A172 (cell line): Measurements from ENCODE around the gene DNAAF9. TPM values are rescaled to one million over a fixed set of nuclear protein-coding genes. Genes with fewer than 3 reads are reported as not detected.

ENCODE experiments used
- DNase-seq: peaks from one replicate; pipeline ENCODE4 v3.0.0-alpha.2; 2015; ENCODE audit warnings: low spot score
- total RNA-seq: library from RNA; depleted of rRNA; stranded (reverse); fragments of >200 nt; shearing (Covaris generic); gene quantifications from 2 replicates; pipeline ENCODE4 v1.2.3, GENCODE V29; 2014

Gene DNAAF9
- total RNA-seq, 1 experiment from 2014 or later, result 2.8 TPM

GRCh38 chr20:3412600-3413392 is 5.3 kb upstream of the DNAAF9 start:
- no peak for DNase-seq

DNA sequence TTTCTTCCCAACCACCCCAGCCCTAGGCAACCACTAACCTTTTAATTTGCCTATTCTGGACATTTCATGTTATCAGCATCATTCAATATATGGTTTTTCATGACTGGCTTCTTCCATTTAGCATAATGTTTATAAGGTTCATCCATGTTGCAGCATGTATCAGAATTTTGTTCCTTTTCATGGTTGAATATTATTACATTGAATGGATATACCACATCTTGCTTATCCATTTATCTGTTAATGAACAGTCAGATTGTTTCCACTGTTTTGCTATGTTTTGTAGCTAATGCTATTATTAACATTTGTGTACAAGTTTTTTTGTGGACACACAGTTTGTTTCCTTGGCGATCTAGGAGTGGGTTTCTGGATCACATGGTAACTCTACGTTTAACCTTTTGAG is 3.0 kb upstream of the DNAAF9 start:
- DNase-seq, result no peak

DNA sequence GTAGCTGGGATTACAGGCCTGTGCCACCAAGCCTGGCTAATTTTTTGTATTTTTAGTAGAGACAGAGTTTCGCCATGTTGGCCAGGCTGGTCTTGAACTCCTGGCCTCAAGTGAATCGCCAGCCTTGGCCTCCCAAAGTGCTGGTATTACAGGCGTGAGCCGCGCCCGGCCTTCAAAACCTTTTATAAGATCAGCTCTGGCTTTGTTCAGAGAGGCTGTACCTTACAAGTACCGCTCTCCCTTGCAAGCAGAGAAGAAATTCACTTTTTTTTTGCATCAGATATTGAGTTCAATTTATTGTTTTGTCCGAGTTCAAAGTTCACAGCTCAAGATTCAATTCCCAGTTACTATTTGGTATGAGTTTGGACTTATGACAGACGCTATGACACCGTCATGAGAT is 1.9 kb upstream of the DNAAF9 start:
- DNase-seq, result no peak

GRCh38 chr20:3407771-3408637 is 535 bp upstream of the DNAAF9 start:
- DNase-seq, result peak; percentile 55

GRCh38 chr20:3406481-3407039 is 909 bp downstream of the DNAAF9 start:
- no peak for DNase-seq

DNA sequence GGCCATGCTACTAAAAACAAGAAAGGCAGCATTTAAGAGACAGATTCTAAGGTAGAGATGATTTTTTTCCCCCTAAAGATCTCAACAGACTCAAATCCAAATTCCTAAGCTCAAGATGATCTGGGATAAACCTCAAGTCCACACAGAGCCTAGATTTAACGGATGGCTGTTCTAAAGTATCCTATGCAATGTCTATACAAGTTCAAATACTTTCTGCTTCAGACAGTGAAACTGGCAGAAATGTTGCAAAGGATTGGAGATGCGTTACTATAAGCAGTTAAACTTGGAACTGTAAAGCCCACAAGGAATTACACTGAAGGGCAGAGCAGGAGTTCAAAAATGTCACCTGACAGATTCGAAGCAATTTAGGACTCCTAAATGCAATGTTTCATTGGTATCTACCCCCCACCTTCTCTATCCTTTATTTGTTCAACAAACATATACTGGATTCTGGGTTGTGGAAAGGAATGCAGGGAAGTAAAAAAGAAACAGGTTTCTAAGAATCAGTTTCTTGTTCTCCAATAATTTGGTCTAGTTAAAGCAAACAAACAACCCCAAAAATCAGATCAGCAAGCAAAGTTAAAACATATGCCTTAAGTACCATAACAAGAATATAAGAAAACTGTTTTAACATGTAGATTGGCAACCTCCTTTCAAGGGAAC is 1.6 kb downstream of the DNAAF9 start:
- DNase-seq, result no peak

- no peak for DNase-seq
These were observed 2.3 kb downstream of the DNAAF9 start for GRCh38 chr20:3405139-3405538.

- no peak for DNase-seq
These were observed 3.1 kb downstream of the DNAAF9 start for GRCh38 chr20:3404402-3404801.

GRCh38 chr20:3403741-3404140 is 3.7 kb downstream of the DNAAF9 start:
- no peak for DNase-seq

DNA sequence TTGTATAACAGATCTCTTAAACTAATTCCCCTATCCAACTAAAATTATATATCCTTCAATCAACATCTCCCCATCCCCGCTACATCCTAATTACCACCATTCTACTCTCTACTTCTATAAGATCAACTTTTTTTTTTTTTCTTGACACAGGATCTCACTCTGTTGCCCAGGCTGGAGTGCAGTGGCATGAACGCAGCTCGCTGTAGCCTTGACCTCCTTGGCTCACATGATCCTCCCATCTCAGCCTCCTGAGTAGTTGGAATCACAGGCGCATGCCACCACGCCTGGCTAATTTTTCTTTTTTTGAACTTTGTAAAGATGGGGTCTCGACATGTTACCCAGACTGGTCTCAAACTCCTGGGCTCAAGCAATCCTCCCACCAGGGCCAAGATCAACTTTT is 5.0 kb downstream of the DNAAF9 start:
- no peak for DNase-seq

- DNase-seq, result no peak
These were observed 7.0 kb downstream of the DNAAF9 start for GRCh38 chr20:3400260-3401155.

- no peak for DNase-seq
These were observed 8.7 kb downstream of the DNAAF9 start for GRCh38 chr20:3398681-3399252.

DNA sequence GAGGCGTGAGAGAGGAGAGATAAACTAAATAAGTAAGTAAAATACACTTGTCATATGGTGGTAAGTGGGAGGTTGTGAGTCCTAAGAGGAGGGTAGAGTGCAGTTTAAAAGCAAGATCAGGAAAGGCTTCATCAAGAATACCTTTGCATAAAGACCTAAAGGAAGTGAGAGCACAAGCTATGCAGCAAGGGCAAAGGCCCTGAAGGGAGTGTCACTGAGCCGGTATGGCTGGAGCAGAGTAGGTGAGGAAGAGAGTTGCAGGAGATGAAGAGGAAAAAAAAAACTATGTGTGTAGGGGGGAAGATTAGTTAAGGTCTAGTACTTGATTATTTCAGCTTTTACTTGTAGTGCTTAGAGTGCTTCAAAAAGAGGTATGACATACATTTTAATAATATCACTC is 11.0 kb downstream of the DNAAF9 start:
- no peak for DNase-seq

DNA sequence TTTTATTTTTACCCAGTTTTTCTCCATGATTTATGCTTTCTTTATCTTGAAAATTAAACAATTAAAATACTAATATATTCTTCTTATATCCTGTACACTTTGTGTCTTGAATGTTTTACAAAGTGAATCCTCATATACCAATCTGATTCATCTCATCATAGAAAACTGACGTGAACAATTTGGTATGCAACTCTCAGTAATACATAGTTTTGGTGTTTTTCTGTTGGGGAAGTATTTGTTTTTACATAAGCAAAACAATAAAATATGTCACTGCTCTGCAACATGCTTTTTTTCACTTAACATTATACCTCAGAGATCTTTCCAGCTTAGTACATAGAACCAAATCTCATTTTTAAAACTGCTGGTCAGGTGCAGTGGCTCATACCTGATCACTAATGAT is 14.7 kb downstream of the DNAAF9 start:
- DNase-seq, result no peak

DNA sequence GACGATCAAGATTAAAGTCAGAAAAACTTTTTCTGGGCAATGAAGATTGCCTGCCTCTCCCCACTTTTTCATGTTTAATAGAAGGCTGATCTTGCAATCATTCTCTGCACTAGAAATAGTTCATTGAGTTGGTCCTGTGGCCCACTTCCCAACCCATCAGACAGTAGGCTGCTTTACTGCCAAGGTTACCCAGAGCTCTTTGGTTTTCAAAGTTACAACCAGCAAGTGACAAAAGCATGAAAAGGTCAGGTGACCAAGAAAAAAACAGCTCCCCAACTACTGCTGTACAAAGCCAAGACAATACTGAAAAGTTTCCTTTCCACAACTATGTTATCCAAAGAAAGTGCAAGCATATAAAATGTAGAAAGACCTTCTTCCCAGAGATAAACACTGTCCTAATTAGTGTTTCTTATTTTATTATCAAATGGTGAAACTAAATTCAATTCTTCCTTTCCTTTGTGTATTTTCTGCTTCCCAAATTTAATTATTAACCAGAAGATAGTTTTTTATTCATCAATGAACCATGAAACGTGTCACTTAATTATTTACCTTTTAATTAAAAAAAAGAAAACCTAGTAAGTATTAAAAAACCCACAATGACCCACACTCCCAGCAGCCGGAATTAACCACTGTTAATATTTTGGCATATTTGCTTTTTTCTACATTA is 16.6 kb downstream of the DNAAF9 start:
- DNase-seq, result no peak

- DNase-seq, result no peak
These were observed 23.5 kb downstream of the DNAAF9 start for GRCh38 chr20:3383878-3384495.

- DNase-seq, result no peak
These were observed 24.6 kb downstream of the DNAAF9 start for GRCh38 chr20:3382836-3383235.

- DNase-seq, result no peak
These were observed 27.0 kb downstream of the DNAAF9 start for GRCh38 chr20:3380228-3381070.

DNA sequence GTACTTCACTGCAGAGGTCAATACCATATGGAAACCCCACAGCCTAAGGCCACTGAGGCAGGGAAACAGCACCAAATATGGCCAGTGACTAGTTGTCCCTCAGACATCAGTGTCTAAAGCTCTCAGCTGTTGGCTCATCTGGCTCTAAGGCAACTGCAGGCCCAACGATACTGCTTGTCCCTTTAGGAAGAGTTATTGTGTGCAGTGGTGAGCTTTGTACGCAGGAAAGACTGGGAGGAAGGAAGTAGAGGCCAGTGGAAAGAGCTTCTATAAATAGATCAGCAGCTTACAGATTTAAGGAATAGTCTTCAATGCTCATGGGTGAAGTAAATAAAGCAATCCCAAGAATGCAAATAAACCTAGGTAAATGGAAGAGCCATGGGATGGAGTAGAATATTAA is 29.3 kb downstream of the DNAAF9 start:
- DNase-seq, result no peak
